Uterus (tissue), 4 donors: ENCODE data around the gene S100P. TPM values are rescaled to one million over a fixed set of nuclear protein-coding genes. Genes with fewer than 3 reads are reported as not detected.

Experiments used
- DNase-seq, 2 donors: peaks; one replicate each; pipeline ENCODE4 v3.0.0-alpha.2; 2019 to 2020
- H3K27ac ChIP-seq, 2 donors: fragments of 200-600 bp; sonication (generic); 1 replicate in 1 of 2; 2 replicates in 1 of 2; pipeline ENCODE4 v1.5.1; 2016 to 2018
- H3K27me3 ChIP-seq, 2 donors: fragments of 200-600 bp; sonication (generic); one replicate each; pipeline ENCODE4 v1.5.1; 2018 to 2019; ENCODE audit warnings: control low read depth in 1 of 2
- H3K36me3 ChIP-seq, 2 donors: fragments of 200-600 bp; sonication (generic); one replicate each; pipeline ENCODE4 v1.5.1; 2019; ENCODE audit warnings: control low read depth in 1 of 2
- H3K4me1 ChIP-seq, 2 donors: fragments of 200-600 bp; sonication (generic); one replicate each; pipeline ENCODE4 v1.5.1; 2018 to 2019; ENCODE audit warnings: control low read depth in 1 of 2
- H3K4me3 ChIP-seq, 2 donors: fragments of 200-600 bp; sonication (generic); 1 replicate in 1 of 2; 2 replicates in 1 of 2; pipeline ENCODE4 v1.5.1; 2018 to 2019; ENCODE audit warnings: mild to moderate bottlenecking in 1 of 2
- H3K9me3 ChIP-seq, 2 donors: fragments of 200-600 bp; sonication (generic); one replicate each; pipeline ENCODE4 v1.5.1; 2019; ENCODE audit warnings: control low read depth in 1 of 2
- CTCF ChIP-seq, 4 experiments: fragments of 200-600 bp in 2 of 4; fragments of 450-650 bp in 2 of 4; sonication (generic) in 2 of 4; IDR thresholded peaks; one replicate each; pipeline ENCODE4 v1.5.1; 2016 to 2019; ENCODE audit warnings: antibody characterized with exemption in 4 of 4, mild to moderate bottlenecking in 2 of 4, moderate library complexity in 1 of 4
- POLR2A ChIP-seq, 2 donors: fragments of 450-650 bp; IDR thresholded peaks; one replicate each; pipeline ENCODE4 v1.6.1; 2016; ENCODE audit warnings: antibody characterized with exemption in 2 of 2, mild to moderate bottlenecking in 1 of 2, moderate library complexity in 1 of 2
- intact Hi-C: fragments of 100-400 bp; cut with DNase I; formaldehyde crosslinking; loops from one replicate; pipeline ENCODE4 v1.15.1; 2023; ENCODE audit warnings: low total_unique reads
- total RNA-seq, 4 donors: library from RNA; depleted of rRNA in 3 of 4; stranded (reverse); fragments of >200 nt in 3 of 4; gene quantifications; one replicate each; pipeline versions ENCODE4 v1.1.0 to v1.2.4, GENCODE V29; 2014 to 2023
- donor health status: DM: yes; HTN: yes; CAD: no.

Gene S100P
- total RNA-seq, 4 donors from 2014 or later, result 0.26 to 1.3 TPM; not detected in 2

- Histone ChIP-seq H3K4me1 (peaks cover 0 to 8% of the 10 kb centered on the region in 2 donors), H3K36me3 (no peaks in the 10 kb centered on the region), H3K27ac (peak overlapping the region; percentile 24 to 60), H3K9me3 (no peaks in the 10 kb centered on the region), H3K27me3 (no peaks in the 10 kb centered on the region), H3K4me3 (no peak overlapping the region)
- peak; percentile 58 to 77 for DNase-seq
- TF ChIP-seq POLR2A (IDR thresholded peaks at IDR 0.05) (no peak), CTCF (IDR thresholded peaks at IDR 0.05) (no peak)
- intact Hi-C loops, result no loop called here
These were observed 39.0 kb downstream of the S100P start for GRCh38 chr4:6732441-6733357.

GRCh38 chr4:6733358-6734164 lies 39.9 kb downstream of the S100P start:
- intact Hi-C loops, result no loop called here
- no peak for TF ChIP-seq CTCF (IDR thresholded peaks at IDR 0.05)
- TF ChIP-seq POLR2A (IDR thresholded peaks at IDR 0.05), result no peak
- DNase-seq, result no peak
- Histone ChIP-seq H3K27ac (peak overlapping the region in 1 of 2 donors; percentile 60), H3K36me3 (no peaks in the 10 kb centered on the region), H3K27me3 (no peaks in the 10 kb centered on the region), H3K4me1 (peaks cover 0 to 8% of the 10 kb centered on the region in 2 donors), H3K4me3 (no peak overlapping the region), H3K9me3 (no peaks in the 10 kb centered on the region)

- peaks cover 0 to 8% of the 10 kb centered on the region in 2 donors for H3K4me1 ChIP-seq
- H3K4me3 ChIP-seq, result no peak overlapping the region
- no peak for TF ChIP-seq POLR2A (IDR thresholded peaks at IDR 0.05)
- DNase-seq, result no peak
- H3K9me3 ChIP-seq, result no peaks in the 10 kb centered on the region
- no peak overlapping the region for H3K27ac ChIP-seq
- intact Hi-C loops, result no loop called here
- no peaks in the 10 kb centered on the region for H3K36me3 ChIP-seq
- no peaks in the 10 kb centered on the region for H3K27me3 ChIP-seq
These were observed 40.6 kb downstream of the S100P start for GRCh38 chr4:6734165-6734786.

GRCh38 chr4:6739920-6740319 lies 46.2 kb downstream of the S100P start:
- TF ChIP-seq POLR2A (IDR thresholded peaks at IDR 0.05) (no peak), CTCF (IDR thresholded peaks at IDR 0.05) (no peak)
- Histone ChIP-seq H3K9me3 (no peaks in the 10 kb centered on the region), H3K4me3 (no peak overlapping the region), H3K27ac (no peak overlapping the region), H3K4me1 (no peaks in the 10 kb centered on the region), H3K27me3 (no peaks in the 10 kb centered on the region), H3K36me3 (no peaks in the 10 kb centered on the region)
- DNase-seq, result no peak
- intact Hi-C loops, result no loop called here

GRCh38 chr4:6740347-6740746 lies 46.7 kb downstream of the S100P start:
- Histone ChIP-seq H3K27me3 (no peaks in the 10 kb centered on the region), H3K36me3 (no peaks in the 10 kb centered on the region), H3K9me3 (no peaks in the 10 kb centered on the region), H3K27ac (no peak overlapping the region), H3K4me1 (no peaks in the 10 kb centered on the region), H3K4me3 (no peak overlapping the region)
- TF ChIP-seq POLR2A (IDR thresholded peaks at IDR 0.05) (no peak), CTCF (IDR thresholded peaks at IDR 0.05) (no peak)
- intact Hi-C loops, result no loop called here
- DNase-seq, result no peak
